ENCODE measurements around the gene MDM4. TPM values are rescaled to one million over a fixed set of nuclear protein-coding genes. Genes with fewer than 3 reads are reported as not detected.
A peak's percentile ranks its signal among the peaks of the same experiment; 100 is the strongest.

Gene MDM4
- total RNA-seq, 4 donors from 2014 or later, result 64.3 to 140 (median 109) TPM

GRCh38 chr1:204579681-204580080 is 63.5 kb downstream of the MDM4 start:
- in situ Hi-C loops (cut with MboI; ENCODE audit: low pct_ligation_motif_present in 1 of 4, low pct_unique_long_range_greater_than_20kb in 1 of 4, low sequenced_read_pairs in 3 of 4) (no loop called here), intact Hi-C loops (cut with DNase I; ENCODE audit: low total_unique reads) (no loop called here)
- H3K4me1 ChIP-seq, result peaks cover 0 to 20% (median 9%) of the 10 kb centered on the region in 4 donors
- no peak overlapping the region for H3K4me3 ChIP-seq
- 72 to 79% methylated on average over 4 to 6 of the region's 6 CpGs for WGBS, 2 donors (ENCODE audit: low coverage in 1 of 2)
- H3K27me3 ChIP-seq, result no peaks in the 10 kb centered on the region
- TF ChIP-seq EP300 (IDR thresholded peaks at IDR 0.05; ENCODE audit: low read depth) (no peak), POLR2AphosphoS5 (IDR thresholded peaks at IDR 0.05) (no peak), CTCF (IDR thresholded peaks at IDR 0.05) (no peak), POLR2A (IDR thresholded peaks at IDR 0.05) (no peak)
- no peak for DNase-seq
- H3K27ac ChIP-seq, result peak overlapping the region; percentile 49 to 64 (median 52)
- H3K9me3 ChIP-seq, result no peaks in the 10 kb centered on the region
- H3K36me3 ChIP-seq, result no peaks in the 10 kb centered on the region

GRCh38 chr1:204580862-204581261 is 64.7 kb downstream of the MDM4 start:
- Histone ChIP-seq H3K36me3 (no peaks in the 10 kb centered on the region), H3K9me3 (no peaks in the 10 kb centered on the region), H3K27me3 (no peaks in the 10 kb centered on the region), H3K4me1 (peaks cover 0 to 20% (median 9%) of the 10 kb centered on the region in 4 donors), H3K27ac (no peak overlapping the region), H3K4me3 (no peak overlapping the region)
- intact Hi-C loops (cut with DNase I; ENCODE audit: low total_unique reads) (no loop called here), in situ Hi-C loops (cut with MboI; ENCODE audit: low pct_ligation_motif_present in 1 of 4, low pct_unique_long_range_greater_than_20kb in 1 of 4, low sequenced_read_pairs in 3 of 4) (no loop called here)
- TF ChIP-seq POLR2AphosphoS5 (IDR thresholded peaks at IDR 0.05) (no peak), POLR2A (IDR thresholded peaks at IDR 0.05) (no peak), CTCF (IDR thresholded peaks at IDR 0.05) (no peak), EP300 (IDR thresholded peaks at IDR 0.05; ENCODE audit: low read depth) (no peak)
- DNase-seq, result no peak
- WGBS, 2 donors (ENCODE audit: low coverage in 1 of 2), result 80 to 90% methylated on average over 2 of the region's 2 CpGs

- Histone ChIP-seq H3K27me3 (no peaks in the 10 kb centered on the region), H3K4me1 (peaks cover 0 to 20% (median 9%) of the 10 kb centered on the region in 4 donors), H3K27ac (no peak overlapping the region), H3K9me3 (no peaks in the 10 kb centered on the region), H3K36me3 (no peaks in the 10 kb centered on the region), H3K4me3 (no peak overlapping the region)
- WGBS, 2 donors (ENCODE audit: low coverage in 1 of 2), result 93% methylated on average over 3 of the region's 3 CpGs; no CpG with 5 or more reads in 1 of the 2 donors
- no peak for DNase-seq
- in situ Hi-C loops (cut with MboI; ENCODE audit: low pct_ligation_motif_present in 1 of 4, low pct_unique_long_range_greater_than_20kb in 1 of 4, low sequenced_read_pairs in 3 of 4) (no loop called here), intact Hi-C loops (cut with DNase I; ENCODE audit: low total_unique reads) (no loop called here)
- TF ChIP-seq POLR2AphosphoS5 (IDR thresholded peaks at IDR 0.05), result no peak
- no peak for TF ChIP-seq POLR2A (IDR thresholded peaks at IDR 0.05)
- no peak for TF ChIP-seq EP300 (IDR thresholded peaks at IDR 0.05; ENCODE audit: low read depth)
- no peak for TF ChIP-seq CTCF (IDR thresholded peaks at IDR 0.05)
Observed at GRCh38 chr1:204581759-204582158, 65.6 kb downstream of the MDM4 start.

- DNase-seq, result no peak
- no peaks in the 10 kb centered on the region for H3K36me3 ChIP-seq
- no peak overlapping the region for H3K4me3 ChIP-seq
- WGBS, 2 donors (ENCODE audit: low coverage in 1 of 2), result 57 to 87% methylated on average over 1 to 4 of the region's 4 CpGs
- TF ChIP-seq POLR2AphosphoS5 (IDR thresholded peaks at IDR 0.05) (no peak), CTCF (IDR thresholded peaks at IDR 0.05) (no peak)
- intact Hi-C loops (cut with DNase I; ENCODE audit: low total_unique reads), result no loop called here
- no peak overlapping the region for H3K27ac ChIP-seq
- in situ Hi-C loops (cut with MboI; ENCODE audit: low pct_ligation_motif_present in 1 of 4, low pct_unique_long_range_greater_than_20kb in 1 of 4, low sequenced_read_pairs in 3 of 4), result no loop called here
- H3K27me3 ChIP-seq, result no peaks in the 10 kb centered on the region
- H3K4me1 ChIP-seq, result peaks cover 0 to 9% (median 2%) of the 10 kb centered on the region in 4 donors
- H3K9me3 ChIP-seq, result no peaks in the 10 kb centered on the region
Observed at GRCh38 chr1:204583909-204584632, 67.9 kb downstream of the MDM4 start.

Data from transverse colon (tissue), 4 donors.